IMR-90 (cell line): ENCODE results near the gene IFIT3. TPM values are rescaled to one million over a fixed set of nuclear protein-coding genes. Genes with fewer than 3 reads are reported as not detected.
A peak's percentile ranks its signal among the peaks of the same experiment; 100 is the strongest.

ENCODE experiments used
- ATAC-seq: fragments of 200-7000 bp; cut with Tn5 transposase; 2 replicates; pipeline ENCODE4 v1.9.1; 2020; ENCODE audit warnings: low read depth, mild to moderate bottlenecking, moderate library complexity
- BruUV-seq: library from RNA; stranded (reverse); fragments of 400-500 nt; replicated peaks from 2 replicates; lab custom pipeline; 2021; lab: Mats Ljungman, UMichigan
- CTCF ChIA-PET: fragments of 300-600 bp; formaldehyde crosslinking; extraction: SDS; loops from one replicate; lab custom pipeline; 2021; ENCODE audit warnings: antibody characterized with exemption; lab: Yijun Ruan, JAX
- POLR2A ChIA-PET: fragments of 300-600 bp; sonication (Branson Sonifier 250); formaldehyde crosslinking; loops from one replicate; lab custom pipeline; 2022; ENCODE audit warnings: antibody characterized with exemption; ENCODE audit not compliant: unreplicated experiment; lab: Charles Lee
- DNase-seq: peaks from one replicate; pipeline ENCODE4 v3.0.0; 2013
- H2AFZ ChIP-seq: replicated peaks from 2 replicates; pipeline ENCODE3; 2013; ENCODE audit warnings: low read length, mild to moderate bottlenecking; ENCODE audit not compliant: poor library complexity
- H2AK5ac ChIP-seq: 2 replicates; pipeline ENCODE4 v1.6.1; 2013; ENCODE audit warnings: low read depth, low read length, inconsistent platforms
- H2AK9ac ChIP-seq: replicated peaks from 2 replicates; pipeline ENCODE3; 2013; ENCODE audit warnings: mild to moderate bottlenecking, low read depth, low read length, moderate library complexity; ENCODE audit not compliant: poor library complexity
- H2BK120ac ChIP-seq: 2 replicates; pipeline ENCODE4 v1.6.1; 2013; ENCODE audit warnings: low read depth, low read length, inconsistent platforms
- H2BK15ac ChIP-seq: 3 replicates; pipeline ENCODE4 v1.6.1; 2013; ENCODE audit warnings: low read depth, low read length, inconsistent platforms
- H2BK20ac ChIP-seq: 2 replicates; pipeline ENCODE4 v1.6.1; 2013; ENCODE audit warnings: low read depth, mild to moderate bottlenecking, inconsistent platforms, low read length, moderate library complexity
- H2BK5ac ChIP-seq: 2 replicates; pipeline ENCODE4 v1.6.1; 2013; ENCODE audit warnings: mild to moderate bottlenecking, low read depth, low read length, inconsistent platforms; ENCODE audit not compliant: poor library complexity, severe bottlenecking
- H3K14ac ChIP-seq: replicated peaks from 2 replicates; pipeline ENCODE4 v1.6.1; 2013; ENCODE audit warnings: low read depth, low read length, inconsistent platforms
- H3K18ac ChIP-seq: 2 replicates; pipeline ENCODE4 v1.6.1; 2013; ENCODE audit warnings: low read depth, low read length, control low read depth
- H3K23ac ChIP-seq: 2 replicates; pipeline ENCODE4 v1.6.1; 2013; ENCODE audit warnings: low read depth, low read length, inconsistent platforms
- H3K27ac ChIP-seq: 2 replicates; pipeline ENCODE4 v1.5.1; 2013; ENCODE audit warnings: mild to moderate bottlenecking, control low read depth, low read length; ENCODE audit not compliant: insufficient read depth
- H3K27me3 ChIP-seq: 2 replicates; pipeline ENCODE4 v1.6.1; 2013; ENCODE audit warnings: low read length; ENCODE audit not compliant: control insufficient read depth, insufficient read depth
- H3K36me3 ChIP-seq: 2 replicates; pipeline ENCODE4 v1.6.1; 2013; ENCODE audit warnings: low read length, mixed read lengths; ENCODE audit not compliant: control insufficient read depth, insufficient read depth
- H3K4ac ChIP-seq: 2 replicates; pipeline ENCODE4 v1.6.1; 2013; ENCODE audit warnings: low read depth, low read length, inconsistent platforms
- H3K4me1 ChIP-seq: 2 replicates; pipeline ENCODE4 v1.6.1; 2013; ENCODE audit warnings: low read length, mixed read lengths; ENCODE audit not compliant: control insufficient read depth, insufficient read depth
- H3K4me2 ChIP-seq: 2 replicates; pipeline ENCODE4 v1.6.1; 2013; ENCODE audit warnings: low read depth, mild to moderate bottlenecking, control low read depth, low read length, moderate library complexity
- H3K4me3 ChIP-seq: 2 replicates; pipeline ENCODE4 v1.5.1; 2013; ENCODE audit warnings: low read depth, mild to moderate bottlenecking, control low read depth, low read length, moderate library complexity; ENCODE audit not compliant: insufficient read depth
- H3K56ac ChIP-seq: 2 replicates; pipeline ENCODE4 v1.6.1; 2013; ENCODE audit warnings: low read length, inconsistent platforms; ENCODE audit not compliant: insufficient read depth; ENCODE audit errors: extremely low read depth
- H3K79me1 ChIP-seq, 2 experiments: 2 replicates each; pipeline ENCODE4 v1.6.1; 2013; ENCODE audit warnings: low read length in 2 of 2, inconsistent platforms in 1 of 2, low read depth in 1 of 2
- H3K9ac ChIP-seq: 2 replicates; pipeline ENCODE4 v1.6.1; 2013; ENCODE audit warnings: low read depth, low read length, control low read depth
- H3K9me1 ChIP-seq: 2 replicates; pipeline ENCODE4 v1.6.1; 2013; ENCODE audit warnings: low read length, inconsistent platforms; ENCODE audit not compliant: insufficient read depth
- H3K9me3 ChIP-seq: 2 replicates; pipeline ENCODE4 v1.6.1; 2013; ENCODE audit warnings: low read length; ENCODE audit not compliant: control insufficient read depth, insufficient read depth
- H4K20me1 ChIP-seq: 2 replicates; pipeline ENCODE4 v1.6.1; 2013; ENCODE audit warnings: low read length, inconsistent platforms; ENCODE audit not compliant: insufficient read depth
- H4K5ac ChIP-seq: 2 replicates; pipeline ENCODE4 v1.6.1; 2013; ENCODE audit warnings: mild to moderate bottlenecking, low read depth, low read length, control low read depth
- H4K8ac ChIP-seq, 2 experiments: 2 replicates each; pipeline ENCODE4 v1.6.1; 2013; ENCODE audit warnings: low read depth in 2 of 2, low read length in 2 of 2, control low read depth in 1 of 2, inconsistent platforms in 1 of 2
- H4K91ac ChIP-seq: 2 replicates; pipeline ENCODE4 v1.6.1; 2013; ENCODE audit warnings: low read depth, low read length, inconsistent platforms; ENCODE audit not compliant: insufficient read depth
- MAFK ChIP-seq: IDR thresholded peaks from 2 replicates; pipeline ENCODE4 v1.6.1; 2012; ENCODE audit warnings: low read depth, low read length, improper control_type of control experiment
- WGBS, 2 experiments: methylation state at CpG; one replicate each; pipeline versions ENCODE4 v1.1.5 to v1.1.7; 2013; ENCODE audit warnings: missing lambda C conversion rate in 2 of 2; ENCODE audit not compliant: insufficient read length in 1 of 2; ENCODE audit errors: extremely low coverage in 2 of 2; 5-methylcytosine and 5-hydroxymethylcytosine counted together
- dilution Hi-C: fragments of 300-500 bp; cut with HindIII; formaldehyde crosslinking; loops from one replicate; pipeline ENCODE4 v1.14.3; 2018; ENCODE audit warnings: low sequenced_read_pairs; ENCODE audit not compliant: unreplicated experiment
- in situ Hi-C: fragments of 300-500 bp; cut with MboI; formaldehyde crosslinking; loops from 3 replicates; pipeline ENCODE4 v1.14.3; 2019; ENCODE audit warnings: low sequenced_read_pairs, inconsistent platforms, mixed read lengths
- intact Hi-C: fragments of 100-400 bp; cut with micrococcal nuclease; formaldehyde crosslinking; loops from 2 replicates; pipeline ENCODE4 v1.10.0; 2022
- polyA plus RNA-seq, 3 experiments: library from polyadenylated mRNA; depleted of rRNA; stranded (reverse); fragments of >200 nt; gene quantifications; 2 replicates each; pipeline ENCODE4 v1.2.3, GENCODE V29; 2012; ENCODE audit warnings: low replicate concordance in 1 of 3
- total RNA-seq: library from RNA; depleted of rRNA; stranded (reverse); fragments of >200 nt; gene quantifications from 2 replicates; pipeline ENCODE4 v1.2.3, GENCODE V29; 2012
- TF ChIP-seq, protein P1 (sequence below): fragments of 150-350 bp; IDR thresholded peaks from 2 replicates; pipeline ENCODE4 v1.6.1; 2017; ENCODE audit warnings: mild to moderate bottlenecking, antibody characterized with exemption, low read length, low read depth

Gene IFIT3
- total and polyA plus RNA-seq, 2 of the 4 experiments (the other 2 are of a cell fraction) = 3.5 to 7.3 TPM

DNA sequence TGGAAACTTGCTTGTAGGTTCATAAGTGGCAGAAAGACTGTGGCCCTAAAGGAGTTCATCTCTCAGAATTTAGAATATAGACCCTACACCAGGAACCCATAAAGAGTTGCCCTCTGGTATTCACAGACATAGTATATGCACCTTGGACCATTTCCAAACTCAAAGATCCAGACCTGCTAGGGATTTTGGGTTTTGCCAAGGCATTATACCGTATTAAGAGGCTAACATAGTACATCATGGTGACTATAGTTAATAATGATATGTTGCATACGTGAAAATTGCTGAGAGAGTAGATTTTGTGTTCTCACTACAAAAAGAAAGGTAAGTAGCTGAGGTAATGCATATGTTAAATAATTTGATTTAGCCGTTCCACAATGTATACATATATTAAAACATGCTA lies 13.9 kb downstream of the IFIT3 start:
- in situ Hi-C loops (no loop called here), intact Hi-C loops (no loop called here), dilution Hi-C loops (no loop called here)
- Histone ChIP-seq H3K4me2 (no peak overlapping the region), H3K27me3 (no peaks in the 10 kb centered on the region), H3K9me3 (no peaks in the 10 kb centered on the region), H3K36me3 (peaks cover 6% of the 10 kb centered on the region), H4K8ac (no peak overlapping the region), H3K4ac (no peak overlapping the region), H3K4me3 (no peak overlapping the region), H3K27ac (no peak overlapping the region), H2AK5ac (no peak overlapping the region), H2BK20ac (no peak overlapping the region), H2AK9ac (no peak overlapping the region), H3K56ac (no peak overlapping the region), H3K23ac (no peak overlapping the region), H4K20me1 (no peaks in the 10 kb centered on the region), H4K91ac (no peak overlapping the region), H3K79me1 (0 out of 4 replicates have a peak, but pooled peaks cover 0 to 7% of the 10 kb centered on the region in 2 experiments), H2BK15ac (no peak overlapping the region), H3K18ac (no peak overlapping the region), H3K9ac (no peak overlapping the region), H3K9me1 (no peaks in the 10 kb centered on the region), H4K5ac (no peak overlapping the region), H3K4me1 (peaks cover 6% of the 10 kb centered on the region), H3K14ac (no peak overlapping the region), H2BK5ac (no peak overlapping the region), H2AFZ (no peak overlapping the region), H2BK120ac (no peak overlapping the region)
- CTCF ChIA-PET = no interaction called here
- BruUV-seq = no TSS peak
- WGBS, 2 experiments = no CpG with 5 or more reads among the region's 3 CpGs
- 0 out of 2 replicates have a peak, but pooled peaks have one; percentile 7 for TF ChIP-seq MAFK
- TF ChIP-seq, protein P1, sequence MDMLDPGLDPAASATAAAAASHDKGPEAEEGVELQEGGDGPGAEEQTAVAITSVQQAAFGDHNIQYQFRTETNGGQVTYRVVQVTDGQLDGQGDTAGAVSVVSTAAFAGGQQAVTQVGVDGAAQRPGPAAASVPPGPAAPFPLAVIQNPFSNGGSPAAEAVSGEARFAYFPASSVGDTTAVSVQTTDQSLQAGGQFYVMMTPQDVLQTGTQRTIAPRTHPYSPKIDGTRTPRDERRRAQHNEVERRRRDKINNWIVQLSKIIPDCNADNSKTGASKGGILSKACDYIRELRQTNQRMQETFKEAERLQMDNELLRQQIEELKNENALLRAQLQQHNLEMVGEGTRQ = no peak
- no peak for ATAC-seq
- POLR2A ChIA-PET = no interaction called here
- DNase-seq = no peak
